GM23338 (cell line): ENCODE results near the gene CPNE4. TPM values are rescaled to one million over a fixed set of nuclear protein-coding genes. Genes with fewer than 3 reads are reported as not detected.

ENCODE experiments used
- ATAC-seq: fragments of 200-7000 bp; cut with Tn5 transposase; 3 replicates; pipeline ENCODE4 v1.9.1; 2020
- DNase-seq: peaks from one replicate; pipeline ENCODE4 v3.0.0-alpha.2; 2015; ENCODE audit warnings: low spot score
- H2AFZ ChIP-seq: fragments of 200-600 bp; sonication (generic); 2 replicates; pipeline ENCODE4 v1.8.0; 2016; ENCODE audit warnings: antibody characterized with exemption, mild to moderate bottlenecking, moderate library complexity
- H3F3A ChIP-seq: fragments of 200-600 bp; sonication (generic); replicated peaks from 2 replicates; pipeline ENCODE4 v1.8.0; 2017; ENCODE audit warnings: antibody characterized with exemption, mixed run types, low read depth
- H3K27ac ChIP-seq: fragments of 200-600 bp; sonication (generic); 2 replicates; pipeline ENCODE4 v1.6.1; 2016; ENCODE audit warnings: low read depth
- H3K27me3 ChIP-seq: fragments of 200-600 bp; sonication (generic); 2 replicates; pipeline ENCODE4 v1.8.0; 2016; ENCODE audit warnings: mild to moderate bottlenecking, mixed run types, moderate library complexity; ENCODE audit not compliant: insufficient read depth
- H3K36me3 ChIP-seq: fragments of 200-600 bp; sonication (generic); 2 replicates; pipeline ENCODE4 v1.8.0; 2016; ENCODE audit warnings: mild to moderate bottlenecking; ENCODE audit not compliant: insufficient read depth
- H3K4me1 ChIP-seq: fragments of 200-600 bp; sonication (generic); 2 replicates; pipeline ENCODE4 v1.8.0; 2016; ENCODE audit warnings: mild to moderate bottlenecking, moderate library complexity; ENCODE audit not compliant: insufficient read depth
- H3K4me2 ChIP-seq: fragments of 200-600 bp; sonication (generic); 2 replicates; pipeline ENCODE4 v1.7.1; 2017; ENCODE audit warnings: mixed run types
- H3K4me3 ChIP-seq: fragments of 200-600 bp; sonication (generic); 2 replicates; pipeline ENCODE4 v1.6.1; 2016; ENCODE audit warnings: mixed run types
- H3K79me2 ChIP-seq: fragments of 200-600 bp; sonication (generic); replicated peaks from 2 replicates; pipeline ENCODE4 v1.8.0; 2017; ENCODE audit warnings: mild to moderate bottlenecking; ENCODE audit not compliant: insufficient read depth
- H3K9me2 ChIP-seq: fragments of 200-600 bp; sonication (generic); 2 replicates; pipeline ENCODE4 v1.8.0; 2017; ENCODE audit not compliant: insufficient read depth
- H4K20me1 ChIP-seq: fragments of 200-600 bp; sonication (generic); replicated peaks from 2 replicates; pipeline ENCODE4 v1.8.0; 2017; ENCODE audit warnings: mild to moderate bottlenecking; ENCODE audit not compliant: insufficient read depth
- H3K27ac Mint-ChIP-seq: 2 replicates; pipeline ENCODE4 v1.8.0; 2020; ENCODE audit warnings: inconsistent platforms, mild to moderate bottlenecking, moderate library complexity, mixed read lengths
- H3K27me3 Mint-ChIP-seq: 3 replicates; pipeline ENCODE4 v1.8.0; 2022; ENCODE audit warnings: low read depth, mild to moderate bottlenecking, moderate library complexity, mixed read lengths, inconsistent platforms; ENCODE audit not compliant: insufficient read depth, poor library complexity
- H3K36me3 Mint-ChIP-seq: 3 replicates; pipeline ENCODE4 v1.8.0; 2021; ENCODE audit warnings: low read depth, mild to moderate bottlenecking, inconsistent platforms, moderate library complexity, mixed read lengths
- H3K4me1 Mint-ChIP-seq: 3 replicates; pipeline ENCODE4 v1.8.0; 2020; ENCODE audit warnings: mild to moderate bottlenecking, inconsistent platforms, mixed read lengths
- H3K4me3 Mint-ChIP-seq: 3 replicates; pipeline ENCODE4 v1.8.0; 2021; ENCODE audit warnings: moderate library complexity, mild to moderate bottlenecking, inconsistent platforms, mixed read lengths
- H3K9me3 Mint-ChIP-seq: 3 replicates; pipeline ENCODE4 v1.8.0; 2020; ENCODE audit warnings: moderate library complexity, mild to moderate bottlenecking, inconsistent platforms, mixed read lengths
- ETS1 ChIP-seq: IDR thresholded peaks from 2 replicates; pipeline ENCODE4 v1.6.1; 2016; ENCODE audit warnings: antibody characterized with exemption
- EZH2 ChIP-seq: fragments of 200-600 bp; sonication (generic); IDR thresholded peaks from one replicate; pipeline ENCODE4 v1.8.0; 2017; ENCODE audit warnings: antibody characterized with exemption, mild to moderate bottlenecking, low read depth; ENCODE audit not compliant: unreplicated experiment
- JUNB ChIP-seq: IDR thresholded peaks from one replicate; pipeline ENCODE4 v1.6.1; 2016; ENCODE audit warnings: antibody characterized with exemption; ENCODE audit not compliant: unreplicated experiment
- NANOG ChIP-seq: IDR thresholded peaks from 2 replicates; pipeline ENCODE4 v1.6.1; 2016; ENCODE audit warnings: antibody characterized with exemption, borderline replicate concordance
- POLR2AphosphoS5 ChIP-seq: IDR thresholded peaks from 2 replicates; pipeline ENCODE4 v1.6.1; 2016; ENCODE audit warnings: antibody characterized with exemption, low read depth
- REST ChIP-seq: IDR thresholded peaks from one replicate; pipeline ENCODE4 v1.6.1; 2018; ENCODE audit warnings: antibody characterized with exemption; ENCODE audit not compliant: unreplicated experiment
- STAT1 ChIP-seq: IDR thresholded peaks from one replicate; pipeline ENCODE4 v1.6.1; 2016; ENCODE audit warnings: antibody characterized with exemption; ENCODE audit not compliant: unreplicated experiment
- polyA plus RNA-seq: library from polyadenylated mRNA; unstranded; fragments of >200 nt; fragmentation: Nextera tagmentation; extraction: Ambion mirVana; gene quantifications from 2 replicates; pipeline ENCODE4 v1.2.1, GENCODE V29; 2016
- total RNA-seq: library from RNA; depleted of rRNA; stranded (reverse); fragments of >200 nt; shearing (Covaris generic); gene quantifications from 2 replicates; pipeline ENCODE4 v1.2.3, GENCODE V29; 2014

The CPNE4 gene
- total and polyA plus RNA-seq, 2 experiments from 2014 or later = 2.0 to 6.5 TPM

GRCh38 chr3:131812433-131812832 lies 222.4 kb downstream of the CPNE4 start (continued):
- TF ChIP-seq REST = no peak

GRCh38 chr3:131811481-131811880 lies 223.3 kb downstream of the CPNE4 start:
- H3K4me2 ChIP-seq = no peak overlapping the region
- Mint-ChIP-seq H3K36me3 (no peaks in the 10 kb centered on the region), H3K27ac (no peak overlapping the region), H3K4me1 (peaks cover 26% of the 10 kb centered on the region; the same call in 2 of the 3 replicates), H3K4me3 (no peak overlapping the region), H3K27me3 (no peaks in the 10 kb centered on the region), H3K9me3 (no peaks in the 10 kb centered on the region)
- H3K79me2 ChIP-seq = no peaks in the 10 kb centered on the region
- H3K4me1 ChIP-seq = peaks cover 23% of the 10 kb centered on the region
- no peak overlapping the region for H3K27ac ChIP-seq
- no peaks in the 10 kb centered on the region for H3K9me2 ChIP-seq
- no peak overlapping the region for H2AFZ ChIP-seq
- TF ChIP-seq JUNB (no peak), STAT1 (no peak), EZH2 (no peak), ETS1 (no peak), POLR2AphosphoS5 (no peak), NANOG (no peak), REST (no peak)
- H3K4me3 ChIP-seq = no peak overlapping the region
- H3F3A ChIP-seq = no peaks in the 10 kb centered on the region
- H3K36me3 ChIP-seq = no peaks in the 10 kb centered on the region
- H3K27me3 ChIP-seq = no peaks in the 10 kb centered on the region
- DNase-seq = no peak
- ATAC-seq = no peak
- no peaks in the 10 kb centered on the region for H4K20me1 ChIP-seq
